NCI-H748 (cell line): ENCODE results near the gene CHRNA4.

Experiments
- DNase-seq: peaks from one replicate; lab custom pipeline; 2025; ENCODE audit not compliant: unreplicated experiment; lab: John Stamatoyannopoulos, UW

Gene CHRNA4

DNA sequence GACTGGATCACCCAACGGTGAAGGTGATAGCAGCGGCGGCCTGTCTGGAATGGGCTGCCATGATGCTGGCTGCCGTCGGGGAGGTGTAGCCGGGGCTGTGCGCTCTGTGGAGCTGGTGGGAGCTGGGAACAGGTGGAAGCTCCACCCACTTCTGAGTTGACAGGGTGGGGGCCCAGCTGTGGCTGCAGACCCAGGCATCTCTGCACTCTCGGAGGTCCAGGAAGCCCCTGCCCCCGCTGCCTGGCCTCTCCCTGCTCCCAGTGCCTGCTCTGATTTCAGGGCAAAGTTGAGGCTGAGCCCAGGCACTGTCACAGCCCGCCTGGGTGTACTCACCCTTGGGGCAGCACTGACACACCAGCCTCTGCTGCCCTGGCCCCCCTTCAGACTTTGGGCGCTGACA is 18.1 kb upstream of the CHRNA4 start:
- DNase-seq, result no peak

DNA sequence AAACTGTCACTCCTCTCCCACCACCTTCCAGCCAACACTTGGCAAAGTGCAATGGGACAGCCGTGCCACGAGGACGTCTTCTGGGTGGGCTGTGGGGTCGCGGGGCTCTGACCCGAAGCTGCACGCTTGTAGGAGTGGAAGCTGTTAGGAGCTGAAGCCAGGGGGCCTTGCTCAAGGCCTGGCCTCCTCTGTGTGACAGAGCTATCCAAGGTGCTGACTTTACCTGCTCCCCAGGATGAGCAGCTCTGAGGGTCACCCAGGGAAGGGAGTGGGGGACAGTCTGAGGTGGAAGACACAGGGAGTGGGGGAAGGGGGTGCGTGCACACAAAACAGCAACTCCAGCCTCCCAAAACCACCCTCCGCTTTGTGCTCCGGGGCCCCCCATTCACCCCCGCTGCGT is 17.5 kb upstream of the CHRNA4 start:
- DNase-seq, result no peak

DNA sequence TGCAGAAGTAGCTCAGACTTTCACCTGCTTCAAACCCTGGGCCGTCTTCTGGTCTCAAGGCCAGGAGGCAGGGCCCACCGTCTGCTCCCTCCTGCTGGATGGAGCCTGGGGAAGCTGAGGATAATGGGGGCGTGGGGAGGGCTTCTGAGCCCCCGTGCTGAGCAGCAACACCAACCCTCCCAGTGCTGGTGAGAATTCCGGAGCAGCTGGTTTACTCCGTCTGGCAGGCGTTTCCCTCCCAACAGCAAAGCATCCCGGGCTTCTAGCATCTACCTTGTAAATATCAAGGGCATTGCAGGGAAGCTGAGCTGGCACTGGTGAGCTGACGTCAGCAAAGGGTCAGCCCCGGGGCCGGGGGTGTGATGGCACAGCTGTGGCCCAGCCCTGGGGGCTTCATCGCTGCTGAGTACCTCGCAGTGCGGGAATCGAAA is 16.8 kb upstream of the CHRNA4 start:
- DNase-seq, result no peak

DNA sequence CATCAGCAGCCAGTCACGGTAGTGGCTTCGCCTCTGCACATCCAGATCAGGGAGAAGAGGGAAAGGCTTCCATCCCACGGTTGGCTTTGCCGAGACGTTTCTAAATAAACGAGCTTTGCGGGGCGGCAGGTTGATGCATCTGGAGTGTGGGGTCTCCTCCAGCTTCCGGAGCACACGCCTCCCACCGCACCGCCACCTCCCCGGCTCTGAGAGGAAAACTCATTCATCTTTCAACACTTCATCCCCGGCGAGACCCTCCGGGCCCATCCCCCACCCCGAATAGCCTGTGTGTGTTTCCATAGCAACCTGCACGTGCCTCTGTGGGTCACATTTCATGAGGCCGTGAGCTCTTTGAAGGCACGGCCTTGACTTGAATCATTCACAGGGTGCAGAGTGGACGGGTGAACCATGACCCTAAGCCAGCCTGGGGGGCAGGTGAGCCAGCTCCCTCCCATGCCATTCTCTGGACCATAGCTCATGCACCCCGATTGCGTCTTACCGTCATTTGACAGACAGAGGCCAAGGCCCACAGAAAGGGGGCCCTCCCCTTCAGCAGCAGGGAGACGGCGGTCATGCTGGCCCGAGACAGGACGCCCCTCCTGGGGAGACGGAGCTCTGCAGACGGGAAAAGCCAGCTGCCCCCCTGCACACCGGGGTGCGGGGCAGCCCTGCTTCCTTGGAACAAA is 16.2 kb upstream of the CHRNA4 start:
- DNase-seq, result peak; percentile 60

DNA sequence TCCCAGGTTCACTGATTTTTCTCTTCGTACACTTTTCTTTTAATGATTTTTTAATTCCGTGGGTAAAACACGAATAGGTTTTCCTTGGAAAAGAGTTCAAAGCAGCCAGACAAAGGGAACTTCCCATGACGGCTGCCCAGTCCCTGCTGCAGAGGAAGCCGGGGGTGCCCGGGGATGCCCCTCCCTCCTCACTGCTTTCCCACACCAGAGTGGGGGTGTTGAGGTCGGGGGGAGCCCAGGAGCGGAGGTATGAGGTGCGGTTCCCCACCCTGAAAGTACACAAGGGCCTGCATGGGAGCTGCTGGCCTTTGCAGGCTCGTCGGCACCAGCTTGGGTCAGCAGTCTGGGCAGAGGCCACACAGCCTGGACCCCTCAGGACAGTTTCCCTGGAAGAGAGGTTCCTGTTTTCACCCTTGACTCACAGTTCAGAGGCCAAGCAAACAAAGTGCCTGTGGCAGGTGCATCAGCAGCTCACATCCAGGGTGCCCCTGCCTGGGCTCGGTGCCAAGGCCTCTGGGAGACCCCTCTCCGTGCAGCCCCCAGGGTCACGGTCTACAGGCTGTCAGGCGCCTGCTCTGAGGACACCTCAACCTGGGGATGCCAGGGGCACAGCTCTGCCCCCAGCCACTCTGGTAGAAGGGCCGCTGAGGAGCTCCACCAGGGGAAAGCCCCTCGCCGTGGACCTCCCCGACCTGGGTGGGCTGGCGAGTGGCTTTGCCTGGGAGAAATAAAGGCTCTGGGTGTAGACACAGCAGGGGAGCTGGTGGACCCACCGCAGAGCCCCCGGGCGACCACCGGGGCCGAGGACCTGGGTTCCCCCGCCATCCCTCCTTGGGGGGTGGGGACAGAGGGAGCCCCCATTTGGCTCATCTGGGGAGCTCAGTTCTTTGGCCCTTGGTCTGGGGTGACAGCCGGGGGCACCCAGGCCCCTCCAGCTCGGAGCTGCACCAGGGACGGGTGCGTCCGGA is 15.4 kb upstream of the CHRNA4 start:
- DNase-seq, result no peak

DNA sequence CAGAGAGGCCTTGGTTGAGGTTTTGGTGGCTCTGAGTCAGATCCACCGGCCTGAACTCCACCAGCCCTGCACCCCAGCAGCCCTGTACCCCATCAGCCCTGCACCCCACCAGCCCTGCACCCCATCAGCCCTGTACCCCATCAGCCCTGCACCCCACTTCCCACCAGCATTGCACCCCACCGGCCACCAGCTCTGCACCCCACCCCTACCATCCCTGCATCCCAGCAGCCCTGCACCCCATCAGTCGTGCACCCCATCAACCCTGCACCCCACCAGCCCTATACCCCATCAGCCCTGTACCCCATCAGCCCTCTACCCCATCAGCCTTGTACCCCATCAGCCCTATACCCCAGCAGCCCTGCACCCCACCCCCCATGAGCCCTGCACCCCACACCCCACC is 14.3 kb upstream of the CHRNA4 start:
- no peak for DNase-seq

DNA sequence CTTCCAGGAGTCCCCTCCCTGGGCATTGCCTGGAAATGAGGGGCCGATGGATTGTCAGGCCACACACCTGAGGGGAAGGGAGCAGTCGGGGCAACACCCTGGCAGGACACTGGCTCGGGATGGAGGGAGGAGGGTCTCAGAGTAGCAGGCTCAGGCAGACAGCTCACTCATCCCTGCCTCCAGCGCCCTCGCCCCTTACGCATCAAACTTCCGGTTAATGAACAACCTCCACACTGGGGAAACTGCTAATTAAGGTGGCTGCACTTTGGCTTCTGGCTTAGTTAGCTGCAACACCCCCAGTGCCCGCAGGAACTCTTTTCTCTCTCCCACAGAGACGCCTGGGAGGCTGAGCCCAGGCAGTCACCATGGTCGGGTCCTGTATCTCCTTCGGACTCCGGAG is 13.4 kb upstream of the CHRNA4 start:
- DNase-seq, result no peak

DNA sequence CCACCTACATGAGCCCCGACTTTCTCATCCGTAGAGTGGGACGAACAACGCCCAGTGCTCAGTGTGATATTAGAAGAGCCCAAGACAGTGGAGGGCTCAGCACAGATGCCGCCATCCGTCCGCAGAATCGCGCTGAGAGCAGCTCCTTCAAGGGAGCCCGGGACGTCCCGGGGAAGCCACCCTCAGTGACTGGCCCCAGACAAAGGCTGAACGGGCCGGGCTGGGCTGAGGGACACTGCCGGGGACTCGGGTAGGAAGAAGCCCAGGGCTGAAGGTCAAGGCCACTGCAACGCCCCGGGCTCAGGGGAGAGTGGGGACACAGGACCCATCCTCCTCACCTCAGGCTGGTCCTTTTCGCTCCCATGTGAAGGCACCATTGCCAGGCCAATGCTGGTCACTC is 12.8 kb upstream of the CHRNA4 start:
- no peak for DNase-seq

DNA sequence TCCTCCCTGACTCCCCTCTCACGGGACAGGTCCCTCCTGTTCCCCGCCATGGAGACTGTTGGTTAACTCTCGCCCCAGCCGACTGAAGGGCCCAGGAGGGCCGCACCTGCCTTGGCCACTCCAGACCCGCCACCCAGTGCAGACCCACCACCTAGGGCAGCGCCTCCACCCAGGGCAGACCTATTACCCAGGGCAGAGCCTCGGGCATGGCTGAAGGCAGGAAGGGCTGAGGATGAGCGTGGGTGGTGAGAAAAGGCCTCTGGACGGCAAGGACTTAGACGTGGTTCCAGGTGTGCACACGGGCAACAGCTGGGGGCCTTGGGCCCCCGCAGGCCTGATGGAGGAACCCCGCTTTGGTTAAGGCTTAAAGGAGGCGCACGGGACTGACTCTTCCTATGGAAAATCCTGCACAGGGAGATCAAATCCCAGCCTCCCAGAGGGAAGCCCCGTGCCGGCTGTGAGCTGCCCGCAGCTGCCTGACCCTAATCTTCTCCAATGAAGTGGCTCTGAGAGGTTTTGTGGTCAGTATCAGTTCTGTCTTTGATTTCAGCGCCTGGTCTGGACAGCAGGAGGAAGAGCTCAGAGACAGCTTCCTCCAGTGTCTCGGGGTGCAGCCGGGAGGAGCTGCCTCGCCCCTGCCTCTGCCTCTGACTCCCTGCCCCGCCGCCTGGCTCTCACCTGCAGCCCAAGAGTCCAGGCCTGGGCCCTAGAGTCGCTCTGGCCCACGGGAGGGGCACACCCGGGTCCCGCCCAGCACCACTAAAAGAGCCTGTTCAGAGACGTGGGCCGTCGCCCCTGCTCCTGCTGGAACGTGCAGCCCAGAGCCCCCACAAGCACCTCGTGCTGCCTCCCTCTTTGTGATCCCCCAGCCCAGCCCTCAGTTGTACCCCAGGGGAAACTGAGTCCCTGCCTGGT is 12.1 kb upstream of the CHRNA4 start:
- DNase-seq, result no peak

DNA sequence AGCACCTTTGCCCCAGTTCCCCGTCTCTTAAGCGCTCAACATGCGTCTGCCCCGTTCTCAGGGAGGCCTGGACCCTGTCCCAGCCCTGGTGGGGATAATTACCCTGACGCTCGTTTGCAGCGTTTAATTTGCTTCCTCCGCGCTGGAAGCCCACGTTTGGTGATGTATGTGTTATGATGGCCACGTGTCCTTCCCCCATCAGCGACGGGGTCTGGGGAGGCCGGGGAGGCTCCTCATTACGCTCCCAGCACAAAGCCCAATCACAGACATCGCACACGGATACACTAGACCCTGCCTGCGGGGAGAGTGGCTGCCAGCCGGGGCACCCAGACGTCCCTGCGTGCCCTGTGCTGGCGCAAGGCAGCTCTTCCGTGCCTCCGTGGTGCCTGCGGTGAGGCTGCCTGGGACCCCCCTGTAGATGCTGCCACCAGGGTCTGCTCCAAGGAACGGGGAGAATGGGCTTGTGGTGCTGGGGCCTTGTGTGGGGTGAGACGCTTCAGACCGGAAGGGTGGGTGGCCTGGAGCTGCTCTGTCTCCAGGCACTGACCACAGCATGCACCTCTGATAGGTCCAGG is 10.2 kb upstream of the CHRNA4 start:
- DNase-seq, result no peak

DNA sequence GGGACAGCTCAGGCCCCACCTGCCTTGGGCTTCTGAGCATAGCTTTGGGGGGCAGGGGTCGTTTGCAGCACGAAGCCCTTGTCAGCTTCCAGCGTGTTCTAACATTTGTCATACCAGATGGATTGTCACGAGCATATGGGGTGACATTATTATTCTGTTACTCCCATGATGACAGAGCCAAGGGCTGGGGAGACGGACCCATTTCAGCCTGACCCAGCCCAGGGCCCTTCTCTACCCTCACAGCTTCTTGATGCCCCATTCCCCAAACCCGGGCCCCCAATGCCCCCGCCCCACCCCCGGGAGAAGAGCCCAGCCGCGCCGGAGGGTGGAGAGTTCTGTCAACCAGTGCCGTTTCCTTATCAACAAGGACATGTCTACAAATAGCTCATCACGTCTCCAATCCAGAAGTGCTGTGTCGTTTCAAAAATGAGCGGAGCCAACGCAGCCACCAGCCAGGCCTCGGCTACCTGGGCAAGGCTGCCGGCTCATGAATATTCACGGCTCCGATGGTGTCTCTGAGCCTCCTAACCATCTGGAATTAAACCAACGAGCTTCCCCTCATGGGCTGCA is 9.6 kb upstream of the CHRNA4 start:
- DNase-seq, result no peak

DNA sequence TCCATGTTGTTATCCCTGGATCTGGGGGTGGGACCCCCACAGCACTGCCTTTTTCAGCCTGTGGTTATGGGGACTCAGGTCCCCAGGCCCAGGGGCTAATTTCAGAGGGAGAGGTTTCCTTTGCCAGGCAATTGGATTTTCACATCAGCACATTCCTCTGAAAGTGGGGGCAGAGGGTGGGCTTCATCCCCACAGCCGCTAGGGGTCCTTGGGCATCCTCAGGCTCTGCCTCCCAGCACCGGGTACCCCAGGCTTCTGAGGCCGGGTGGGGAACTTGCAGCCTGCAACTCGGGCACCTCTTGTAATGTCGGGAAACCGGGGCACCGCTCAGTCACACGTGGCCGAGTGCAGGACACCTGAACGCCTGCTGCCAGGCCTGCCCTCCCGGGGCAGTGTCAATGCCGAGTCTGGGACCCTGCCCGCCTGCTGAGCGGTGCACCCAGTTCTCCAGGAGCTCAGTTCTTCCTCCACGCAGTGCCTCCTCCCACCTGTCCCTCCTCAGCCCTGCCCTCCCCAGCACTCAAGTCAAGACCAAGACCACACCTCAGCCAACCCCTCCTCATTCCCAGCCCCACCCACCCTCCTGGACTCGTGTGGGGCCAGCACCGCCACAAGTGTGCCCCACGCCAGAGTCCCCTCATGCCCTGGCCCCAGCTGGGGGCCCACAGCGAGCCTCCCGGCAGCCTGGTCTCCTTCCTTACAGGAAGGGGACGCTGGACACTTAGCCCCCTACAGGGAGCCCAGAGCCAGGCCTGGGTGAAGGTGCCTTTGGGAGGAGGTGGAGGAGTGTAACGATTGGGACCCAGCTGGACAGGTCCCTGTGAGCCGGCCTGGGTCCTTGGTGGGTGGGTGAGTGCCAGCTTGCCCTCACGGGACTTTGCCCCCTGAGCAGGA is 8.8 kb upstream of the CHRNA4 start:
- DNase-seq, result no peak

DNA sequence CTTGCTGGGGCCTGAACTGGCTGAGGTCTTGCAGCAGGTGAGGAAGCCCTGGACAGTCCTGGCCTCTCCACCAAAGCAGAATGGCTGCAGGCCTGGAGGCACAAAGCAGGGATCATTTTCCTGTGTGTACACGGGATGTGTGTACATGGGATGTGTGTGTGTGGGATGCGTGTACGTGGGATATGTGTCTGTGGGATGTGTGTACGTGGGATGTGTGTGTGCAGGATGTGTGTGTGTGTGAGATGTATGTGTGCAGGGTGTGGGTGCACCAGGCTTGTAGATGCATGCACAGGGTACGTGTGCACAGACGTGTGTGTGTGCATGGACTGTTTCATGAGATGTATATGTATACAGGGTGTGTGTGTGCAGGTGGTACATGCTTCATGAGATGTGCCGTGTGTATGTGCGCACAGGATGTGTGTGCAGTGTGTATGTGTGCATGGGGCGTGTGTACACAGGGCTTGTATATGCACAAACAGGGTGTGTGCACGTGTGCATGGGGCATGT is 7.9 kb upstream of the CHRNA4 start:
- no peak for DNase-seq

DNA sequence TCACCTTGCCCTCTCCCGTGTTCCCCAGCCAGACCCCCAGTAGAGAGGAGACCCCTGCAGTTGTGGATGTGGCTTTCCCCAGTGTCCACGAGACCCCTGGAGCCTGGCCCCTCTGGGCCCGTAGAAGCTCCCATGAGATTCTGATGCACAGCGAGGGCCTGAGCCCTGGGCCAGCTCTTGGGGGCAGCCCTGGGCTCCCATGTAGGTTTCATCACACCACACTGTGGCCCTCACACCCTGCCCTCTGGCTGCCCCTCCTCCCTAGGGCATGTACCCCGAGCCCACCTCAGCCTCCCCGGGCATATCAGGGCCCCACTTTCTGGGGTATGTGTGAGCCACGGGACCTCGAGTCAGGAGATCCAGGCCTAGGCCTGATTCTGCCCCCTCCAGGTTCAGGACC is 7.0 kb upstream of the CHRNA4 start:
- no peak for DNase-seq

DNA sequence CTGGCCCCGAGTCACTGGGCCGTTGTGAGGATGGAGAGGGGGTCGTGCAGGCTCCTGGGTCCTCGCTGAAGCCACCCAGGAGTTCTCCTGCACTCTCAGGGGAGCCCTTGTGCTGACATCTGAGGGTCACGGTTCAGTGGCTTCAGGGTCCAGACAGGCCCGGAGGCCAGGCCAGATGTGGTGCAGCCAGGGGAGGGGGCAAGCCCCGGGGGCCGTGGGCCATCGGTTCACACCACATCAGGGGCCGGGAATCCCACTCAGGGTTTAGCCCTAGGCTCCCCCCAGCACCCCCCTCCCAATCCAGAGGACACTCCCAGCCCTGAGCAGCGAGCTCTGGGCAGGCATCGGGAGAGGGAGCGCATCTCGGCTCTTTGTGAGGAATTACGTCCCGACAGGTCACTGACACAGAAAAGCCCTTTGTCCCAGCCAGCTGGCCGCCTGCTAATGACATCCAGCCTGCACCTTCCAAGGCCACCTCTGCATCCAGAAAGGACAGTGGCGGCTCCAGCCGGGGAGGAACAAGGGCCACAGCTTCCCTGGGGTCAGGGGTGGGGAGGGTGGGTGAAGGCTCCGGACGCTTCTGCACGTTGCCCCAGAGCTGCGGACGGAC is 6.4 kb upstream of the CHRNA4 start:
- DNase-seq, result no peak

DNA sequence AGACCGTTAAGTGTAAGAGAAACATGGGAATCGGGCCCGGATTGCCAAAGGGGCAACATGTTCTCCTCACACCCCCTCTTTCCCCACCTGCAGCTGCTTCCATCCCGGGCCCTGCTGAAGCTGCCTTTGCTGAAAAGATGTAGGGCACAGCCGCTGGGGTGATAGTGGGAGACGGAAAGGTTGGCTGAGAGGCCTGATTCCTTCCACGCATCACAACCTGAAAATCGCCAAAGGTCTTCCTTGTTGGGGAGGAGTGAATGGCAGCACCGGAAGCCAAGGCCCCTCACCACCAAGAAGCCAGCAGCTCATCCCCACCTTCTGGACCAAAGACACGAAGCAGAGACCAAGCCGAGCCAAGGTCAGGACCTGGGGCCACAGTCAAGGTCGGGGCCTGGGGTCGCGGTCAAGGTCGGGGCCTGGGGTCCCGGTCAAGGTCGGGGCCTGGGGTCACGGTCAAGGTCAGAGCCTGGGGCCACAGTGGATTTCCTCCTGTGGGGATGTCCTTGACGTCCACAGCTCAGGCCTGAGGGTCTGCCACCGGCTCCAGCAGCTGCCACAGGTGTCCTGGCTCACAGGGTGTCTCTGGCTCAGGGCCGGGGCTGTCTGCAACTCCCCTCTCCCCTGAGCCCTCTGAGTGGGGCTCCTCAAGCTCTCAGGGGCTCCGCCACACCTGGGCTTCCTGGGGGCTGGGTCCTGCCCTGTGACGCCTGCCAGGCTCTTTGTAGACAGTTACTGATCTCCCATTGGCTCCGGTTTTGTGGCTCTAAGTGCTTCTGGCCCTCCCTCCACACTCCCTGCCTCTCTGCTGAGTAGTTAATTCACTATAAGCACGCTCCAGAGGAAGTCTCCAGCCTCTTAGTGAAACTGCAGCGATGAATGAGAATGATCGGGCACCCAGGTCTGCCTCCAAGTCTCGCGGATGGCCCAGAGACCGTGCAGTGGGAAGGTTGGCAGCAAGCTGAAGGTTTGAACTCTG is 5.5 kb upstream of the CHRNA4 start:
- DNase-seq, result no peak

DNA sequence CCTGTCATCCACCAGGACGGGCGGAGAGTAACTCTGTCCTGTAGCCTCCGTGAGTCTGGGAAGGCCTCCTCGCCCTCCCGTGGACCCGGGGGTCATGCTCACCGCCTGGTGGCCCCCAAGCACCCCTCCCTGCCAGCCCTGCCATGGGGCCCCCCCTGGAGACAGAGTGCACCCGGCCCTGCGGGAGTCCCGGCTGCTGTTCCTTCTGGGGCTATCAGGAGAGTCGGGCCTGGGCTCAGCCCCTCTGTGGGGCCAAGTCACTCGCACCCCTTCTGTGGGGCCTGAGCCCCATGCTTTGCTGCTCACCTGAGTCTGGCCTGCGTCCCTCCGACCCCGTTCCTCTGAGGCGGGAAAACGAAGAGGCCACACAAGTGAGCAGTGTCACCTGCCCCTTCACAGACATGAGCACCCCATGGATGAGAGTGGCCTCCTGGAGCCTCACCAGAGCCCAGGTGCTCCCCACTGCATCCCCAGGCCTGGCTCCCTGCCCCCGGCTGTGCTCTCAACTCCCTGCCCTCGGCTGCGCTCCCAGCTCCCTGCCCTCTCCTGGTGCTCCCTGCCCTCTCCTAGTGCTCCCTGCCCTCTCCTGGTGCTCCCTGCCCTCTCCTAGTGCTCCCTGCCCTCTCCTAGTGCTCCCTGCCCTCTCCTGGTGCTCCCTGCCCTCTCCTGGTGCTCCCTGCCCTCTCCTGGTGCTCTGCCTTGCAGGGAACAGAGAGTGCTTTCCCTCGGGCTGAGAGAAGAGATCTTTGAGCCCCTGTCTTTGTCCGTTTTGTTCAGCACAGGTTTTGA is 4.6 kb upstream of the CHRNA4 start:
- DNase-seq, result no peak
